OCI-LY1 (cell line): Measurements from ENCODE around the gene IGFBP5.
A peak's percentile ranks its signal among the peaks of the same experiment; 100 is the strongest.

Experiments used
- H2AFZ ChIP-seq: fragments of 200-600 bp; sonication (generic), shearing (Covaris generic); 2 replicates; pipeline ENCODE4 v1.6.0; 2014; ENCODE audit warnings: antibody characterized with exemption, mild to moderate bottlenecking, low read length
- H3F3A ChIP-seq: fragments of 200-600 bp; sonication (generic), shearing (Covaris generic); 2 replicates; pipeline ENCODE4 v1.6.0; 2014; ENCODE audit warnings: mild to moderate bottlenecking, antibody characterized with exemption, low read length, moderate library complexity; ENCODE audit not compliant: insufficient read depth
- H3K27ac ChIP-seq: fragments of 200-600 bp; sonication (generic); 2 replicates; pipeline ENCODE4 v1.5.1; 2014; ENCODE audit warnings: low read length, mixed run types, mild to moderate bottlenecking, low read depth; ENCODE audit not compliant: poor library complexity, severe bottlenecking
- H3K27me3 ChIP-seq: fragments of 200-600 bp; sonication (generic); 2 replicates; pipeline ENCODE4 v1.6.0; 2014; ENCODE audit warnings: antibody characterized with exemption, mild to moderate bottlenecking, low read length, moderate library complexity; ENCODE audit not compliant: insufficient read depth
- H3K36me3 ChIP-seq: fragments of 200-600 bp; sonication (generic); 2 replicates; pipeline ENCODE4 v1.6.1; 2014; ENCODE audit warnings: mild to moderate bottlenecking, antibody characterized with exemption, low read length, moderate library complexity, mixed read lengths; ENCODE audit not compliant: insufficient read depth
- H3K4me1 ChIP-seq: fragments of 200-600 bp; sonication (generic); 2 replicates; pipeline ENCODE4 v1.5.1; 2014; ENCODE audit warnings: mild to moderate bottlenecking, low read length, moderate library complexity; ENCODE audit not compliant: insufficient read depth, severe bottlenecking
- H3K4me2 ChIP-seq: fragments of 200-600 bp; sonication (generic), shearing (Covaris generic); 2 replicates; pipeline ENCODE4 v1.6.1; 2014; ENCODE audit warnings: low read length
- H3K4me3 ChIP-seq: fragments of 200-600 bp; sonication (generic); 2 replicates; pipeline ENCODE4 v1.5.1; 2014; ENCODE audit warnings: low read length, low read depth, mild to moderate bottlenecking, mixed read lengths; ENCODE audit not compliant: poor library complexity, severe bottlenecking
- H3K79me2 ChIP-seq: fragments of 200-600 bp; shearing (Covaris generic); 2 replicates; pipeline ENCODE4 v1.6.1; 2016; ENCODE audit warnings: mixed run types, low read length, mixed read lengths; ENCODE audit not compliant: insufficient read depth
- H3K9ac ChIP-seq: fragments of 200-600 bp; sonication (generic), shearing (Covaris generic); 2 replicates; pipeline ENCODE4 v1.6.1; 2014; ENCODE audit warnings: mild to moderate bottlenecking, low read length, mixed read lengths
- H3K9me2 ChIP-seq: fragments of 200-600 bp; sonication (generic), shearing (Covaris generic); 2 replicates; pipeline ENCODE4 v1.6.1; 2014; ENCODE audit warnings: low read depth, mild to moderate bottlenecking, low read length, mixed read lengths
- H3K9me3 ChIP-seq: fragments of 200-600 bp; shearing (Covaris generic); 2 replicates; pipeline ENCODE4 v1.6.1; 2014; ENCODE audit warnings: low read length, mixed read lengths
- H4K20me1 ChIP-seq: fragments of 200-600 bp; sonication (generic), shearing (Covaris generic); 2 replicates; pipeline ENCODE4 v1.6.0; 2016; ENCODE audit warnings: mild to moderate bottlenecking, low read length; ENCODE audit not compliant: insufficient read depth
- EZH2 ChIP-seq: fragments of 200-600 bp; sonication (generic), shearing (Covaris generic); IDR thresholded peaks from 2 replicates; pipeline ENCODE4 v1.8.0; 2017; ENCODE audit warnings: borderline replicate concordance, mixed run types, mild to moderate bottlenecking, antibody characterized with exemption, low read length, moderate library complexity, mixed read lengths
- TF ChIP-seq, protein P1 (sequence below): fragments of 200-600 bp; sonication (generic), shearing (Covaris generic); IDR thresholded peaks from 2 replicates; pipeline ENCODE4 v1.5.1; 2017; ENCODE audit warnings: mild to moderate bottlenecking, antibody characterized with exemption, low read length, moderate library complexity, mixed read lengths

IGFBP5 gene

DNA sequence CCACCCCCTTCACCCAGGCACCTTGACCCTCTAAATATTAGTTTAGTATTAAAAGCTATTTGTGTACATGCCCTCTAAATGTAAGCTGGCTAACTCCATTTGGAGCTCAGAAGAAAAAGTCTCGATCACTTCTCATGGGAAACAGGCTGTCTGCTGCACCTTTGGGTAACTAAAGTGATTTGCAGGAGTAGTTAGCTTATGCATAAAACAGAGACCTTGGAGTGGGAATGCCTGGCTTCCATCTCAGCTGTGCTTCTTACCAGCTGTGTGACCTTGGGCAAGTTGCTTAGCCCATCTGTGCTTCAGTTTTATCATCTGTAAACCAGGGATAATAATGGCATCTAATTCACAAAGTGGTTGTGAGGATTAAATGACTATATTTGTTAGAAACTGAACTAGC is 32.2 kb downstream of the IGFBP5 start:
- Histone ChIP-seq H3F3A (no peaks in the 10 kb centered on the region), H4K20me1 (no peaks in the 10 kb centered on the region), H3K36me3 (no peaks in the 10 kb centered on the region), H3K9me3 (no peaks in the 10 kb centered on the region), H3K4me1 (no peaks in the 10 kb centered on the region), H3K9me2 (no peaks in the 10 kb centered on the region), H3K4me3 (no peak overlapping the region), H3K9ac (no peak overlapping the region), H3K27ac (no peak overlapping the region), H3K4me2 (no peak overlapping the region), H3K27me3 (no peaks in the 10 kb centered on the region), H3K79me2 (no peaks in the 10 kb centered on the region), H2AFZ (no peak overlapping the region)
- no peak for TF ChIP-seq EZH2
- TF ChIP-seq, protein P1, sequence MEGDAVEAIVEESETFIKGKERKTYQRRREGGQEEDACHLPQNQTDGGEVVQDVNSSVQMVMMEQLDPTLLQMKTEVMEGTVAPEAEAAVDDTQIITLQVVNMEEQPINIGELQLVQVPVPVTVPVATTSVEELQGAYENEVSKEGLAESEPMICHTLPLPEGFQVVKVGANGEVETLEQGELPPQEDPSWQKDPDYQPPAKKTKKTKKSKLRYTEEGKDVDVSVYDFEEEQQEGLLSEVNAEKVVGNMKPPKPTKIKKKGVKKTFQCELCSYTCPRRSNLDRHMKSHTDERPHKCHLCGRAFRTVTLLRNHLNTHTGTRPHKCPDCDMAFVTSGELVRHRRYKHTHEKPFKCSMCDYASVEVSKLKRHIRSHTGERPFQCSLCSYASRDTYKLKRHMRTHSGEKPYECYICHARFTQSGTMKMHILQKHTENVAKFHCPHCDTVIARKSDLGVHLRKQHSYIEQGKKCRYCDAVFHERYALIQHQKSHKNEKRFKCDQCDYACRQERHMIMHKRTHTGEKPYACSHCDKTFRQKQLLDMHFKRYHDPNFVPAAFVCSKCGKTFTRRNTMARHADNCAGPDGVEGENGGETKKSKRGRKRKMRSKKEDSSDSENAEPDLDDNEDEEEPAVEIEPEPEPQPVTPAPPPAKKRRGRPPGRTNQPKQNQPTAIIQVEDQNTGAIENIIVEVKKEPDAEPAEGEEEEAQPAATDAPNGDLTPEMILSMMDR: no peak

DNA sequence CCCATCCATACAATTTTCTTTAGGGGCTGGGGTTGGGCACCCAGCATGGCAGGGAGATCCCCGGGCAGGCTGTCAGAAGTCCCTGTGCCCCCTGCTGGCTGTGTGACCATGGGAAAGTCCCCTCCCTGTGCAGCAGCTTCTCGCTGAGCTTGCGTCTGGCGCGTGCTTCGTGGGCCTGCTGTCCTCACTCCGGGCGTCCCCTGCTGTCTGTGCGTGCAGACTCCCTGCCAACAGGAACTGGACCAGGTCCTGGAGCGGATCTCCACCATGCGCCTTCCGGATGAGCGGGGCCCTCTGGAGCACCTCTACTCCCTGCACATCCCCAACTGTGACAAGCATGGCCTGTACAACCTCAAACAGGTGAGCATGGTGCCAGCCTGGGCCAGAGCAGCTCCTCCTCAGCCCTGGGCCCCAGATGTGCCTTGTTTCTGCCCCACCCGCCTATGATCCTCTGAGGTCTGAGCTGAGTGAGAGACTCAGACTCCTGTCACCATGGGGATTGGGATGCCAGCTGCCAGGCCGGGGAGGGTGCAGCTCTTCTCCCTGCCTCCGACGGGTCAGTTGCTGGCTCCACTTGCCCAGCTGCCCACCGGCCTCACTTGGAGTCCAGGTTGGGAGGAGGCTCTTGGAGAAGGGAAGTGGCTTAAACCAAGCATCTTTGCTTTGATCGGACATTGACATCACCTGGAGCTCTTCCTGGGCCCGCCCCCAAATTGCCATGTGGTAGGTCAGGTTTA is 33.5 kb downstream of the IGFBP5 start:
- no peak overlapping the region for H3K9ac ChIP-seq
- no peaks in the 10 kb centered on the region for H3K4me1 ChIP-seq
- no peaks in the 10 kb centered on the region for H3K9me3 ChIP-seq
- H3K4me3 ChIP-seq: no peak overlapping the region
- no peak for TF ChIP-seq EZH2
- TF ChIP-seq, protein P1: peak; percentile 40; the same call in 1 of the 2 replicates
- H4K20me1 ChIP-seq: no peaks in the 10 kb centered on the region
- no peaks in the 10 kb centered on the region for H3F3A ChIP-seq
- no peaks in the 10 kb centered on the region for H3K36me3 ChIP-seq
- no peaks in the 10 kb centered on the region for H3K27me3 ChIP-seq
- no peak overlapping the region for H3K27ac ChIP-seq
- H3K79me2 ChIP-seq: no peaks in the 10 kb centered on the region
- H3K9me2 ChIP-seq: no peaks in the 10 kb centered on the region
- H2AFZ ChIP-seq: no peak overlapping the region
- H3K4me2 ChIP-seq: no peak overlapping the region

DNA sequence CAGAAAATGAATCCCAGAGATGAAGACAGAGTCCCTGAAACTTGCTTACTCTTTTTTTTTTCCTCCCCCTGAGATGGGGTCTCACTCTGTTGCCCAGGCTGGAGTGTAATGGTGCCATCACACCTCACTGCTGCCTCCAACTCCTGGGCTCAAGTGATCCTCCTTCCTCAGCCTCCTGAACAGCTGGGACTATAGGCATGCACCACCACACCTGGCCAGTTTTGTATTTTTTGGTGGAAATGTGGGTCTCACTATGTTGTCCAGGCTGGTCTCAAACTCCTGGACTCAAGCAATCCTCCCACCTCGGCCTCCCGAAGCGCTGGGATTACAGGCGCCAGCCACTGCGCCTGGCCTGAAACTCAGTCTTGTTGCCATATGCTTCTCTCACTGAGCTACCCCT is 34.3 kb downstream of the IGFBP5 start:
- Histone ChIP-seq H3K9me3 (no peaks in the 10 kb centered on the region), H3K4me1 (no peaks in the 10 kb centered on the region), H3K79me2 (no peaks in the 10 kb centered on the region), H3K27me3 (no peaks in the 10 kb centered on the region), H3K9ac (no peak overlapping the region), H3F3A (no peaks in the 10 kb centered on the region), H3K9me2 (no peaks in the 10 kb centered on the region), H3K27ac (no peak overlapping the region), H2AFZ (no peak overlapping the region), H4K20me1 (no peaks in the 10 kb centered on the region), H3K4me2 (no peak overlapping the region), H3K4me3 (no peak overlapping the region), H3K36me3 (no peaks in the 10 kb centered on the region)
- TF ChIP-seq EZH2: no peak
- TF ChIP-seq, protein P1: no peak
